GM19239 (cell line): ENCODE measurements around the gene PARP6.
"Not testable (repeated sequence)": the region's sequence is repeated elsewhere in the genome, so short reads cannot be mapped to it uniquely, and the experiment has no call there.

Experiments
- DNase-seq: peaks from one replicate; pipeline ENCODE4 v3.0.0; 2011; ENCODE audit warnings: low spot score; ENCODE audit not compliant: insufficient read length
- FAIRE-seq: peaks from 2 replicates; lab custom pipeline; 2011; peaks lifted over from hg19 to GRCh38; lab: Jason Lieb, UNC

Gene PARP6

DNA sequence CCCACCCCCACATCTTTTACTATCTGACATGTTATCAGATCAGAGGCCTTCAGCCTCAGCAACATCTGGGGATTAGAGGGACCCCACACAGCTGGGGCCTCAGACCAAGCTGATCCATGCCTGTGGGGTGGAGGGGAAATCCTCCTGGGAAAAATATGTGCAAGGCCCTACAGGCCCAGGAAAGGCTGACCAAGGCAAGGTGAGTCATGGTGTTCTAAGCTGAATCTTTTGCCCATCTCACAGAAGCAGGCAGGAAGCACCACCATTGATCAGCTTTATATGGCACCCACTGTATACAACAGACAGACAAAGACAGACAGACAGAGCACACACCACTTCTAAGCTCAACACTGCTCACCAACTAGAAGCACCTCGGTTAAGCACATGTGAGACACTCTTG, 12.4 kb upstream of the PARP6 start:
- FAIRE-seq (no peak), DNase-seq (no peak)

DNA sequence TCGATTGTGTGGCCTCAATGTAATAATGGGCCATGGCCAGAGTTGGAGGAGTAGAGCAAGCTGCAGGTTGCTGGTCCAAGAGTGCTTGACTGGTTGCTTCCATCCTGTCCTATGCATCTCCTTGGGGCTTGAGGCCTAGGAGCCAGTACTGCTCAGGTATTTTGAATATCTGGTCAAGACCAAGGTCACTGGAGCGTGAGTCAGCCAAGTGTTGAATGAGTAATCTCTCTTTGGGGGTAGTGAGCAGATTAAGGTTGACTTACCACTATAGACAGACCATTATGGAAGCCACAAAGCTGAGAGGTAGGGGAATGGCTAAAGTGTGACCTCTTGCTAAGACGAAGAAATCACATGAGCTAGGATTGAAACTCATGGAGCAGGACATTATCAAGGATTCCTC, 9.4 kb upstream of the PARP6 start:
- FAIRE-seq (no peak), DNase-seq (no peak)

- DNase-seq (no peak), FAIRE-seq (no peak)
Observed at GRCh38 chr15:72280751-72281150, 8.4 kb upstream of the PARP6 start.

- FAIRE-seq (no peak), DNase-seq (no peak)
Observed at GRCh38 chr15:72278737-72279136, 6.4 kb upstream of the PARP6 start.

GRCh38 chr15:72276326-72276700, 4.0 kb upstream of the PARP6 start:
- FAIRE-seq (no peak), DNase-seq (no peak)

DNA sequence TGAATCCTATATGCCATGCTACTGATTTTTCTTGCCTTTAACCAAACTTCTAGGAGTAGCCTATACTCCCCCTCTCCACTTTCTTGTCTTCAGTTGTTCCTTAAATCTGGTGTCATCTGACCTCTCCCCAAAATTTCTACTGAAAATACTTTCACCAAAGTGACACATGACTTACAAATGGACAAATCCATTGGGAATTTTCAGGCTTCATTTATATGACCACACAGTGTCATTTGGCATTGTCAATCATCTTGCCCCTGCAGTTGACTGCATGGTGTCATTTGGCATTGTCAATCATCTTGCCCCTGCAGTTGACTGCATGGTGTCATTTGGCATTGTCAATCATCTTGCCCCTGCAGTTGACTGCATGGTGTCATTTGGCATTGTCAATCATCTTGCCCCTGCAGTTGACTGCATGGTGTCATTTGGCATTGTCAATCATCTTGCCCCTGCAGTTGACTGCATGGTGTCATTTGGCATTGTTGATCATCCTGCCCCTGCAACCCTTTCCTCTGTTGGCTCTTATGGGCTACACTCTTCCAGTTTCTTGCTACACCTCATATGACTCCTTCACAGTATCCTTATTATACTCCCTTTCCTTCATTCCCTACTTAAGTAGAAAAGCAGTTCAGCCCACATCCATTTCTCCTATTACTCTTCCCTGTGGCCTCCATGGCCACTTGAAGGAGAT, 3.4 kb upstream of the PARP6 start:
- FAIRE-seq, DNase-seq: not testable (repeated sequence)

DNA sequence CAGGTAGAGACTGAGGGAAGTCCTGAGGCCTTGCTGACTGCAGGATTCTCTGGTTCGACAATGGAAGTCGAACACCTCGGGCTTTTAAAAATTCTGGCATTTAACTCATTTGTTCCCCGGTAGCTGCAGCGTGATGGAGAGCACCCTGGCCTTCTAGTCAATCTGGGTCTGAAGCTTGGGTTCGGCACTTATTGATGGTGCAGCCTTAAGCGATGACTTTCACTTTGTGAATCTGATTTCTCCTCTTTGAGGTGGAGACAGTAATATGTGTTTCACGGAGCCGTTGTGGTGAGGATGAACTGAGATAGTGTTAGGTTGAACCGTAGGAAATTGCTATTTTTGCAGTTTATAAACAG, 621 bp upstream of the PARP6 start:
- DNase-seq (no peak), FAIRE-seq (no peak)

DNA sequence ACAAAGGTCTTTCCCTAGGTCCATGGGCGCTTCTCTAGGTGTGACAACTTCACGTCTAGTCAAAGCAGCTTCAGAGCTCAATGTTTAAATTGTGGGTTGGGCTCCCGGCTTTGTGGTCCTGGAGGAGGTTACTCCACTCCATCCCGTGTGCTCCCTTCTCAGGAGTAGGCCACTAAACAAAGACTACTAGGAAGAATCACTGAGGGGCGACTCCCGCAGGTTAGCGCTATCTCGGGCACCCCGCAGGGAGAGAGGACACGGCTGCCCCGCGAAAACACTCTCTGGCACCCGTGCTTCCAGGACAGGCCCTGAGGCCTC, 500 bp downstream of the PARP6 start:
- DNase-seq: no peak
- no peak for FAIRE-seq

- no peak for DNase-seq
- no peak for FAIRE-seq
Observed at GRCh38 chr15:72271221-72271620, 1.1 kb downstream of the PARP6 start.

DNA sequence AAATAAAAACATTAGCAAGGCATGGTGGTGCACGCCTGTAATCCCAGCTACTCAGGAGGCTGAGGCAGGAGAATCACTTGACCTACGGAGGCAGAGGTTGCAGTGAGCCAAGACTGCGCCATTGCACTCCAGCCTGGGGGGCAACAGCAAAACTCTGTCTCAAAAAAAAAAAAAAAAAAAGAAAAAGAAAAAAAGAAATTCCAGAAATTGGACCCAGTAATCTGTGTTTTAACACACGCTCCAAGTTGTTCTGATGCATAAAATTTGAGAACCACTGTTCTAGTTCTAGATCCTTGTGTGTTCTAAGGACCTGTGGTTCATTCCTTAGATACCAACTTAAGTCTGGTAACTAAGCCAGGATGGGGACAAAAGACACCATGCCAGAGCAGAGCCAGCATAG, 2.6 kb downstream of the PARP6 start:
- no peak for FAIRE-seq
- no peak for DNase-seq

- FAIRE-seq (no peak), DNase-seq (no peak)
Observed at GRCh38 chr15:72265031-72265430, 7.3 kb downstream of the PARP6 start.

DNA sequence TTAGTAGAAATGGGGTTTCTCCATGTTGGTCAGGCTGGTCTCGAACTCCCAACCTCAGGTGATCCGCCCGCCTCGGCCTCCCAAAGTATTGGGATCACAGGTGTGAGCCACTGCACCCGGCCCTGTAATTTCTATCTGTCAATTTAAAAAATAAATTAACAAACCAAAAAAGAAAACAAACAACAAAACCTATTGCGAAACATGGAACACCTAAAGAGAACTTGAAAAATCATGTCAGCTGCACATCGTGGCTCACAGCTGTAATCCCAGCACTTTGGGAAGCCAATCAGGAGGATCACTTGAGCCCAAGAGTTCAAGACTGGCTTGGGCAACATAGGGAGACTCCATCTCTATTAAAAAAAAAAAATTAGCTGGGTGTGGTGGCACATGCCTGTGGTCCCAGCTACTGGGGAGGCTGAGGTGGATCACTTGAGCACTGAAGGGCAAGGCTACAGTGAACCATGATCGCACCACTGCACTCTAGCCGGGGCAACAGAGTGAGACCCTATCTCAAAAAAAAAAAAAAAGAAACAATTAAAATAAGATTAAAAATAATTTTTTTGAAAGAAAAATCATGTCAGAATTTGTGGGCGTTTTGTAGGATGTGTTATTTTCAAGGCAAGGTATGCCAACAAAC, 19.6 kb downstream of the PARP6 start:
- no peak for DNase-seq
- no peak for FAIRE-seq

- DNase-seq (no peak), FAIRE-seq (no peak)
Observed at GRCh38 chr15:72249142-72249810, 23.1 kb downstream of the PARP6 start.

- DNase-seq (no peak), FAIRE-seq (no peak)
Observed at GRCh38 chr15:72248514-72248913, 23.8 kb downstream of the PARP6 start.

DNA sequence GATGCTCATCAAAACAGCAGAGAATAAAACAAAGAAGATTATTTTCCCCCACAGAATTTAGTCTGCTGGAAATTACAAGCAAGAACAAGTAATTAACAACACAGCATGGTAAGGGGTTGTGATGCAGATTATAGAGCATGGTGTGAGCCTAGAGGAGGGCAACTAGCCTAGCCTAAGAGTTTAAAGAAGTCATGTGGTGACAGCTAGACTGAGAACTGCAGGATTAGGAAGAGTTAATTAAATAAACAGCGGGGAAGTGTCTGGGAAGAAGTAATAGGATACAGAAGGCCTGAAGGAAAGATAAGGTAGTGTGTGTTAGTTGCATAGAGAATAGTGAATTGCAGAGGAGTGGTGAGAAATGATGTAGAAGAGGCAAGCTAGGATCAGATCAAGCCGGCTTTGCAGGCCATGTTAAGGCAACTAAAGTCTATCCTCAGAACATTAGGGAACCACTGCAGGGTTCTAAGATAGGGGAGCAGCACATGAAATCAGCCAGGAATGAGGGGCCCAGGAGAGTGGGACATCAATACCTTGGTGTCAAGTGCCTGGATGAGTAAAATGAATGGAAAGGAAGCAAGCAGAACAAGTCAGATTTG, 29.5 kb downstream of the PARP6 start:
- FAIRE-seq: no peak
- no peak for DNase-seq

DNA sequence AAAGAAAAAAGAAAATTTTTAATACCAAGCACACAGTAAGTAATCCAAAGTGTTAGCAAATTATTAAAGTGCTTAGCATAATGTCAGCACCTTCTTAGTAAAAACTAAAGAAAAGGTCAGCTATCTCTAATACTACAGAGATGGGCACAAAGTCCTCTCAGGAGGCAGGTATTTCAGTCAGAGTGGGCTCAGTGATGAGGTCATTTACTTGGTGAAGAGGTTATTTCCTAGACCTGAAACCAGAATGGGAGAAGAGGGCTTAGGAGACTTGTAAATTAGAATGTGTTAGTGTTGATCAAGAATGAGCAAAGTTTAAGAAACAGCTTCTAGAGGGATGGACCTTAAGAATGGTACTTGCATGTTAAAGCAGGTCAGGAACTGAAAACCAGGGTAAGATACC, 32.7 kb downstream of the PARP6 start:
- no peak for FAIRE-seq
- no peak for DNase-seq

DNA sequence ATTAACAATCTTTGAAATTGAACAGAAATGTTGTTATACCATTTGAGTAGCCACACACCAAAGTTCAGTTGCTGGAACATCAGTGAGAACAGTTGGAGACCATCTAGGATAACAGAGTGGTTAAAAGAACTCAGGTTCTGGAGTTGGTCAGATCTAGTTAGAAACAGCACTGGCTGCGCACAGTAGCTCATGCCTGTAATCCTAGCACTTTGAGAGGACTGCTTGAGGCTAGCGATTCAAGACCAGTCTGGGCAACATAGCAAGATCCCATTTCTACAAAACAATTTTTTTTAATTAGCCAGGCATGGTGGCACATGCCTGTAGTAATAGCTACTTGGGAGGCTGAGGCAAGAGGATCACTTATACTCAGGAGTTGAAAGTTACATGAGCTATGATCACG, 33.8 kb downstream of the PARP6 start:
- FAIRE-seq (no peak), DNase-seq (no peak)

GRCh38 chr15:72237853-72238224, 34.5 kb downstream of the PARP6 start:
- DNase-seq (no peak), FAIRE-seq (no peak)

DNA sequence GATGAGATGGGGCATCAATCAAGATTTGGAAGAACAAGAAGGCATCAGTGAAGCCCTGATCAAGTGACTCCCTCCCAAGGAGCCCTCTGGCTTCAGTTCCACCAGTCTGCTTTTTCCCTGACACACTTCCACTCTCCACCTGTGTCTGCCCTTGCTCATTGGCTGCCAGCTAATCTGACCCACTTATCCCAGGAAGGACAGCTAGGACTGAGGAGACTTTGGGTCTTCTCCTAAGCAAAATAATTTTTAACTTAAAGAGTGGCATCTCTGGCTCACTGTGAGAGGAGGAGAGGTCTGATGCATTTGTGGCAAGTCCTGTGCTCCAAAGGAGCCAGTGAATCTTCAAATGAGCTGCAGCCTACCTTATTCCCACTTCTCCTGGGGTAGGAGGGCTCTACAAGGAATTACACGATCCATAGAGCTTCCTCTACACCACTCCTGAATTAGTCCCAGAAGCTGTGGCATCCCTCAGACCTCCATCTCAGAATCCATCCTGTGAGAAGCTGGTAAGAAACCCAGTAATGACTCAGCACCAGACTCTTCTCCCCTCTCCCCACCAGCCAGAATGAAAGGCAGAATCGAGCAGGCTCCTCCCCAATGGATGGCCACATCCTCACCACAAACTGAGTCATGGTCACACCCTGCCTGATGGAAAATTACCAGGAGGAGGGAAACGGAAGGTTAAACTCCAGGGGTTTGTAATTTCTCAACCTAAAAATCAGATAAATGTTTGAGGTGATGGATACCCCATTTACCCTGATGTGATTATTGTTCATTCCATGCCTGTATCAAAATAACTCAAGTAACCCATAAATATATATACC, 35.1 kb downstream of the PARP6 start:
- DNase-seq (no peak), FAIRE-seq (peak; percentile 87)

- DNase-seq: no peak
- no peak for FAIRE-seq
Observed at GRCh38 chr15:72236381-72237003, 35.9 kb downstream of the PARP6 start.
